ENCODE measurements around the gene PHF12.
"Not testable (repeated sequence)": the region's sequence is repeated elsewhere in the genome, so short reads cannot be mapped to it uniquely, and the experiment has no call there.

Gene PHF12

GRCh38 chr17:28877150-28877711, 74.1 kb downstream of the PHF12 start:
- H3K27me3 ChIP-seq (replicated peaks; ENCODE audit: control insufficient read depth, insufficient read depth, low read length, poor library complexity, severe bottlenecking); DNase-seq; H3K4me1 ChIP-seq (ENCODE audit: control insufficient read depth, insufficient read depth, low read length, poor library complexity, severe bottlenecking); H3K27ac ChIP-seq (ENCODE audit: insufficient read depth, low read length, poor library complexity, severe bottlenecking); H3K4me3 ChIP-seq (ENCODE audit: insufficient read depth, low read depth, low read length, poor library complexity, severe bottlenecking); H3K9me3 ChIP-seq (ENCODE audit: control insufficient read depth, low read length): not testable (repeated sequence)
- H3K36me3 ChIP-seq (ENCODE audit: control insufficient read depth, insufficient read depth, low read length), result peaks cover 39% of the 10 kb centered on the region

GRCh38 chr17:28875848-28876550, 75.3 kb downstream of the PHF12 start:
- Histone ChIP-seq H3K4me1 (ENCODE audit: control insufficient read depth, insufficient read depth, low read length, poor library complexity, severe bottlenecking) (peaks cover 5% of the 10 kb centered on the region), H3K36me3 (ENCODE audit: control insufficient read depth, insufficient read depth, low read length) (peaks cover 27% of the 10 kb centered on the region), H3K27me3 (replicated peaks; ENCODE audit: control insufficient read depth, insufficient read depth, low read length, poor library complexity, severe bottlenecking) (no peaks in the 10 kb centered on the region), H3K4me3 (ENCODE audit: insufficient read depth, low read depth, low read length, poor library complexity, severe bottlenecking) (no peak overlapping the region), H3K9me3 (ENCODE audit: control insufficient read depth, low read length) (no peaks in the 10 kb centered on the region), H3K27ac (ENCODE audit: insufficient read depth, low read length, poor library complexity, severe bottlenecking) (no peak overlapping the region)
- no peak for DNase-seq

- no peak for DNase-seq
- Histone ChIP-seq H3K27me3 (replicated peaks; ENCODE audit: control insufficient read depth, insufficient read depth, low read length, poor library complexity, severe bottlenecking) (no peaks in the 10 kb centered on the region), H3K9me3 (ENCODE audit: control insufficient read depth, low read length) (no peaks in the 10 kb centered on the region), H3K4me3 (ENCODE audit: insufficient read depth, low read depth, low read length, poor library complexity, severe bottlenecking) (no peak overlapping the region), H3K27ac (ENCODE audit: insufficient read depth, low read length, poor library complexity, severe bottlenecking) (no peak overlapping the region), H3K4me1 (ENCODE audit: control insufficient read depth, insufficient read depth, low read length, poor library complexity, severe bottlenecking) (peaks cover 8% of the 10 kb centered on the region), H3K36me3 (ENCODE audit: control insufficient read depth, insufficient read depth, low read length) (peaks cover 15% of the 10 kb centered on the region)
Measured at GRCh38 chr17:28874750-28875149, 76.6 kb downstream of the PHF12 start.

- H3K27ac ChIP-seq (ENCODE audit: insufficient read depth, low read length, poor library complexity, severe bottlenecking), result no peak overlapping the region
- peaks cover 8% of the 10 kb centered on the region for H3K4me1 ChIP-seq (ENCODE audit: control insufficient read depth, insufficient read depth, low read length, poor library complexity, severe bottlenecking)
- H3K4me3 ChIP-seq (ENCODE audit: insufficient read depth, low read depth, low read length, poor library complexity, severe bottlenecking), result no peak overlapping the region
- no peaks in the 10 kb centered on the region for H3K9me3 ChIP-seq (ENCODE audit: control insufficient read depth, low read length)
- H3K36me3 ChIP-seq (ENCODE audit: control insufficient read depth, insufficient read depth, low read length), result peaks cover 5% of the 10 kb centered on the region
- no peak for DNase-seq
- no peaks in the 10 kb centered on the region for H3K27me3 ChIP-seq (replicated peaks; ENCODE audit: control insufficient read depth, insufficient read depth, low read length, poor library complexity, severe bottlenecking)
Measured at GRCh38 chr17:28873839-28874238, 77.5 kb downstream of the PHF12 start.

DNA sequence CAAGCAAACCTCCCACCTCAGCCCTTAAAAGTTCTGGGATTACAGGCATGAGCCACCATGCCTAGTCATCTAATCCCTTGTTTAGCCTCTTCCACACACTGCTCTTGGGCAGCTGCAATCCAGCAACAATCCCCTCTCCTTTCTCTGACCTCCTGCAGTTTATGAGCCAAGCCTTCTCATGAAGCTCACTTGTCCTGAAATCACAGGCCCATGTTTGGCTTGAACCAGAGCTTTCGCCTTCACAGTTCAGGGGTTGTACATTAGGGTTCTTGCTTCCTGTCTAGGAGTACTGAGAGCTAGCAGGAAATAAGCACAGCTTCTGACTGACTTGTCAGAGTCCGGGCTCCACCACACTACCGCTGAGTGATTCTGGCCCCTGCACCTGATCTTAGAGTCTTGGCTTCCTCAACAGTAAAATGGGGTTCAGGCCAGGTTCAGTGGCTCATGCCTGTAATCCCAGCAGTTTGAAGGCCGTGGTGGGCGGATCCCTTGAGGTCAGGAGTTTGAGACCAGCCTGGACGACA, 80.2 kb downstream of the PHF12 start:
- no peak overlapping the region for H3K4me3 ChIP-seq (ENCODE audit: insufficient read depth, low read depth, low read length, poor library complexity, severe bottlenecking)
- H3K4me1 ChIP-seq (ENCODE audit: control insufficient read depth, insufficient read depth, low read length, poor library complexity, severe bottlenecking), result peaks cover 8% of the 10 kb centered on the region
- H3K9me3 ChIP-seq (ENCODE audit: control insufficient read depth, low read length), result no peaks in the 10 kb centered on the region
- no peaks in the 10 kb centered on the region for H3K36me3 ChIP-seq (ENCODE audit: control insufficient read depth, insufficient read depth, low read length)
- H3K27ac ChIP-seq (ENCODE audit: insufficient read depth, low read length, poor library complexity, severe bottlenecking), result peak overlapping the region; percentile 30
- DNase-seq, result no peak
- H3K27me3 ChIP-seq (replicated peaks; ENCODE audit: control insufficient read depth, insufficient read depth, low read length, poor library complexity, severe bottlenecking), result no peaks in the 10 kb centered on the region

DNA sequence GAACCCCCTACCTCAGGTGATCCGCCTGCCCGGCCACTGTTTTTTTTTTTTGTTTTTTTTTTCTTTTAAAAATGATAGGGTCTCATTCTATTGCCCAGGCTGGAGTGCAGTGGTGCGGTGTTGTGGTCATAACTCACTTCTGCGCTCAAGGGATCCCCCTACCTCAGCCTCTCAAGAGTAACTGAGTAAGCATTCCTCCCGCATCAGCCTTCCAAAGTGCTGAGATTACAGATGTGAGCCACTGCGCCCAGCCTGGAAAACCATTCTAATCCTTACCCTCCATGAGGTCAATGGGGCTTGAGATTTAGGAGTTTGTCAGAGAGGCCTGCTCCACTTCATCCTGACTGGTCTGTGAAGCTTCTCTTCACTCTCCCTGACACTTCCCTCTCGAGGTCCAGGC, 84.0 kb downstream of the PHF12 start:
- Histone ChIP-seq H3K27ac (ENCODE audit: insufficient read depth, low read length, poor library complexity, severe bottlenecking) (no peak overlapping the region), H3K36me3 (ENCODE audit: control insufficient read depth, insufficient read depth, low read length) (no peaks in the 10 kb centered on the region), H3K4me1 (ENCODE audit: control insufficient read depth, insufficient read depth, low read length, poor library complexity, severe bottlenecking) (peaks cover 8% of the 10 kb centered on the region), H3K27me3 (replicated peaks; ENCODE audit: control insufficient read depth, insufficient read depth, low read length, poor library complexity, severe bottlenecking) (no peaks in the 10 kb centered on the region), H3K4me3 (ENCODE audit: insufficient read depth, low read depth, low read length, poor library complexity, severe bottlenecking) (no peak overlapping the region), H3K9me3 (ENCODE audit: control insufficient read depth, low read length) (no peaks in the 10 kb centered on the region)
- DNase-seq, result no peak

- DNase-seq, result no peak
- no peaks in the 10 kb centered on the region for H3K36me3 ChIP-seq (ENCODE audit: control insufficient read depth, insufficient read depth, low read length)
- no peak overlapping the region for H3K4me3 ChIP-seq (ENCODE audit: insufficient read depth, low read depth, low read length, poor library complexity, severe bottlenecking)
- H3K27me3 ChIP-seq (replicated peaks; ENCODE audit: control insufficient read depth, insufficient read depth, low read length, poor library complexity, severe bottlenecking), result no peaks in the 10 kb centered on the region
- peaks cover 4% of the 10 kb centered on the region for H3K4me1 ChIP-seq (ENCODE audit: control insufficient read depth, insufficient read depth, low read length, poor library complexity, severe bottlenecking)
- no peaks in the 10 kb centered on the region for H3K9me3 ChIP-seq (ENCODE audit: control insufficient read depth, low read length)
- H3K27ac ChIP-seq (ENCODE audit: insufficient read depth, low read length, poor library complexity, severe bottlenecking), result no peak overlapping the region
Measured at GRCh38 chr17:28865946-28866752, 85.2 kb downstream of the PHF12 start.

- Histone ChIP-seq H3K27ac (ENCODE audit: insufficient read depth, low read length, poor library complexity, severe bottlenecking) (no peak overlapping the region), H3K4me3 (ENCODE audit: insufficient read depth, low read depth, low read length, poor library complexity, severe bottlenecking) (no peak overlapping the region), H3K27me3 (replicated peaks; ENCODE audit: control insufficient read depth, insufficient read depth, low read length, poor library complexity, severe bottlenecking) (no peaks in the 10 kb centered on the region), H3K36me3 (ENCODE audit: control insufficient read depth, insufficient read depth, low read length) (peaks cover 5% of the 10 kb centered on the region), H3K9me3 (ENCODE audit: control insufficient read depth, low read length) (no peaks in the 10 kb centered on the region), H3K4me1 (ENCODE audit: control insufficient read depth, insufficient read depth, low read length, poor library complexity, severe bottlenecking) (no peaks in the 10 kb centered on the region)
- no peak for DNase-seq
Measured at GRCh38 chr17:28864991-28865849, 86.1 kb downstream of the PHF12 start.

DNA sequence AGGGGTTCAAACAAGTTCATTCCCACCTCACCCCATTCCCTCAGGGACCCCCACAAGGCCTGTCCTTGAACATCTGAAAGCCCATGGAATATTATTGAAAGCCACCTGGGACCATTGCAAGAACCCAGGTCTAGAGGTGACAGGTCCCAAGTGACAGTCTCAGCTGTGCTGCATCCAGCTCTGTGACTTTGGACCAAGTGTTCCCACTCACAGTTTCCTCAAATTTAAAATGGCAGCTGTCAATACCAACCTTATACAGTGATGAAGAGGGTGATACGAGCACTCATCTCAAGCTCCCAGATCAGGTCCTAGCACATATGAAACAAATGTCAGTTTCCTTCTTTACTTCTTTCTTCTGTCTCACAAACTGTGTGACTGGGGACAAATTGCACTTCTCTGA, 87.4 kb downstream of the PHF12 start:
- no peak overlapping the region for H3K27ac ChIP-seq (ENCODE audit: insufficient read depth, low read length, poor library complexity, severe bottlenecking)
- peaks cover 14% of the 10 kb centered on the region for H3K36me3 ChIP-seq (ENCODE audit: control insufficient read depth, insufficient read depth, low read length)
- H3K4me1 ChIP-seq (ENCODE audit: control insufficient read depth, insufficient read depth, low read length, poor library complexity, severe bottlenecking), result no peaks in the 10 kb centered on the region
- DNase-seq, result no peak
- H3K9me3 ChIP-seq (ENCODE audit: control insufficient read depth, low read length), result no peaks in the 10 kb centered on the region
- no peaks in the 10 kb centered on the region for H3K27me3 ChIP-seq (replicated peaks; ENCODE audit: control insufficient read depth, insufficient read depth, low read length, poor library complexity, severe bottlenecking)
- no peak overlapping the region for H3K4me3 ChIP-seq (ENCODE audit: insufficient read depth, low read depth, low read length, poor library complexity, severe bottlenecking)
